Erythroblast (primary cell): ENCODE results near the gene NR1H4.
"Not testable (repeated sequence)": the region's sequence is repeated elsewhere in the genome, so short reads cannot be mapped to it uniquely, and the experiment has no call there.

ENCODE experiments used
- DNase-seq, 2 experiments: peaks; one replicate each; lab custom pipeline; 2025; lab: John Stamatoyannopoulos, UW
- GATA1 ChIP-seq: IDR thresholded peaks from 2 replicates; pipeline ENCODE4 v1.6.1; 2011; ENCODE audit warnings: low read depth, mild to moderate bottlenecking, control low read depth, low read length, moderate library complexity
- POLR2A ChIP-seq: IDR thresholded peaks from 2 replicates; pipeline ENCODE4 v1.6.1; 2011; ENCODE audit warnings: mild to moderate bottlenecking, low read length

The NR1H4 gene

DNA sequence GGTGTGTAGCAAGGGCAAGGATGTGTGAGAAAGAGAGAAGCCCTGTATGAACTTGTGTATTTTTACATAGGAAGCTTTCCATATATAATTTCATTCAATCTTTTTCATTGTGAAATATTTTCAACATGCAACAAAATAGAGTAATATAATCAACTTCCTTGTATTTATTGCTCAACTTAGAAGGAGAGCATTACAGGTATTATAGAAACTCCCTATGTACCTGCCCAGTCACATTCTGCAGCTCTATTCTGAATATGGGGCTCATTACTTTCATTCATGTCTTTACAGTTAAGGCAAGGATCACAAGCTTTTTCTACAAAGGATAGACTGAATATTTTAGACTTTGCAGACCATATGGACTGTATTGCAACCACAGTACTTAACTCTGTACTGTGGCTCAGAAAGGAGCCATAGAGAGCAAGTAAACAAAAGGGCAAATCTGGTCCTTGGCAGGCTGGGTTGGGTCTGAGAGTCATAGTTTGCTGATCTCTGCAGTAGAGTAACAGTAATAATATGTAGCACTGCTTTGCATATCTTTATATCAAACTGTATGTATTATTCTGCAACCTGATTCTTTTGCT is 11.3 kb downstream of the NR1H4 start:
- TF ChIP-seq GATA1 (no peak), POLR2A (no peak)
- DNase-seq: no peak

DNA sequence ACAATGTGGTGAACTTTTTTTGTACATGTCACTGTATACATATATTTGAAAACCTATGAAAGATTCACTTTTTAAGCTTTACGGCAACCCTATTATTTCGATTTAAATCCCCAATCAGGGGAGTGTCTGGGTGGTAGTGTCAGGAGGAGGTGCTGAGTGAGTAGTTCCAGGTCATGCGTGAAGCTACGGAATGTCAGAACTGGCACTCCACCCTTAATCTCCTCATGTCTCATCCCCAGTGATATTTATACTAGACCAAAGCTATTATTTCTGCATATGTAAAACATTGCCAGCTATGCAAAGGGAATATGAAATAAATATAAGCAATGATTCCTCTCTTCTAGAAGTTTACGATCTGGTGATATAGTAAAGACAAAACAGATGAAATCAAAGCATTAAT is 12.3 kb downstream of the NR1H4 start:
- no peak for TF ChIP-seq GATA1
- no peak for TF ChIP-seq POLR2A

DNA sequence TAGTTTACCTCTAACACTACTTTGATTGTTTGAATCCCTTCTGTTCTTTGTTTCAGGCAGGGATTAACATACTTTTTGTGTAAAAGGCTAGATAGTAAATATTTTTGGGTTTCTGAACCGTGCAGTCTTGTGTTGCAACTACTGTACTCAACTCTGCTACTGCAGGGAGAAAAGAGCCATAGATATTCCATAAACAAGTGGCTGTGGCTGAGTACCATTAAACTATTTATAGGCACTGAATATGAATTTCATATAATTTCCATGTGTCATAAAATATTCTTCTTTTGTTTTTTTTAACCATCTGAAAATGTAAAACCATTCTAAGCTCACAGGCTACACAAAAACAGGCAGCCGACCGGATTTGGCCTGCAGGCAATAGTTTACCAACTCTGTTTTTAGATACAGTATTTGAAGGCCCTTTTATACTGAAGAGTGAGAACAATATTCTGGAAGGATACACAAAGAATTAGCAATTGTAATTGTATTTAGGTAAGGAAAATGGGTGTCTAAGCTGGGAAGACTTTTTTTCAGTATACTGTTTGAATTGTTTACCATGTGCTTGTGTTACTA is 15.7 kb downstream of the NR1H4 start:
- no peak for DNase-seq
- TF ChIP-seq GATA1 (no peak), POLR2A (no peak)

More for the DNA sequence above, 12.3 kb downstream of the NR1H4 start:
- no peak for DNase-seq

DNA sequence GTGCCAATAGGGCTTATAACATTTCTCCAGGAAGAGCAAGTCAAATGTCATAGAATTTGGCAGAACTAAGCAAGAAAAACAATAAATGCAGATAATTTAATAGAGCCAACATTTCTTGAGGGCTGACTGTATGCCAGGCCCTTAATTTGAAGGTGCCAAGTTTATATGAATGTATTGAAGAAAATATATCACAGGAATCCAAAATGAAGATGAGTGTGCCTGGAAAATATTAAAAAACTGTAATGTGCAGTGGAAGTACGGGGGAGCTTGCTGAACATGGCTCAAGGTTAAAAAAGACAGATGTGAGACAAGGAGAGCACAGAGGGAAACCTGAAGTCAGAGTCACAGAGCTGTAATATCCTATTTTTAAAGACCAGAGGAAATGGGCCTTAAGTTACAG is 16.4 kb downstream of the NR1H4 start:
- TF ChIP-seq GATA1 (no peak), POLR2A (no peak)

DNA sequence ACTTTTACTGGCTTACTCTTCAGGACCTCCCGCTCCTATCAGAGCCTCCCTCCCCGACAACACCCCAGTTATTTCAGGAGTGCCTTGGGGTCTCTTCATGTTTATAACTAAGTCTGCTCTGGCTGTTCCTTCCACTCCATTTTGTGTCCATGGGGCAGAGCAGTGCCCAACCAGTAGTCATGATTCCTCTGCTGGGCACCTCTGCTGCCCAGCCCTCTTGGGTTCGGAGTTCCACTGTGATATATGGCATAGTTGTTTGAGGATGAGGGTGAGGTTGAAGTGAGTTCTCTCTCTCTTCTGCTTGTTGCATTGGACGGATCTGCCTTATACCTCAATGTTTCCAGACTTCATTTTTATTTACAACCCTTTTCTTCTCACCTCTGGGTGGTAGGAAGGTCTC is 17.4 kb downstream of the NR1H4 start:
- DNase-seq: no peak
- TF ChIP-seq GATA1 (no peak), POLR2A (no peak)

More for the DNA sequence above, 16.4 kb downstream of the NR1H4 start:
- DNase-seq: no peak

DNA sequence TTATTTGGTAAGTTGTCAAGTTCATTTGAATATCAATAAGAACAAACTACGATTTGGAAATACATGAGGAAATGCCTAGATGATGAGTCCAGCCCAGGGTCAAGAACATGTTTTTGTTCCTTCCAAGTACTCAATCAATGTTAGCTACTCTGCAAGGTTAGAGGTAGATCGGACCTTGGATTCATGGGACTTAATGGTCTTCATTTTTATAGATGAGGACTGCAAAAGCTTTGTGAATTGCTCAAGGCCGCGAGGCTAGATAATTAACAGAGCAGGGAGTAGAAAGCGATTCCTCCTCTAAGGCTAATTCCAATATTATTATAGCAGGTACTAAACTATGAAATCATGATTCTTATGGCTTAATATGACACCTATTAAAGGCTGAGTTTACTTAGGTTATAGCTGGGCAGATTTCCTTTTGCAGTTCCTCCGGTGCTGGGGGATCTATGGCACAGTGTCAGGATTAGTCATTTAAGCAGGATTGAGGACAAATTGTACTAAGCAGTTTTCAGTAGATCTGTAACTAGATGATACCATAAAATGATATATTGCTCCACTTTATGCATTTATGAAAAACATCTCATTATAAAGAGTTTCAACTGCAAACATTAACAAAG is 19.8 kb downstream of the NR1H4 start:
- DNase-seq: no peak

DNA sequence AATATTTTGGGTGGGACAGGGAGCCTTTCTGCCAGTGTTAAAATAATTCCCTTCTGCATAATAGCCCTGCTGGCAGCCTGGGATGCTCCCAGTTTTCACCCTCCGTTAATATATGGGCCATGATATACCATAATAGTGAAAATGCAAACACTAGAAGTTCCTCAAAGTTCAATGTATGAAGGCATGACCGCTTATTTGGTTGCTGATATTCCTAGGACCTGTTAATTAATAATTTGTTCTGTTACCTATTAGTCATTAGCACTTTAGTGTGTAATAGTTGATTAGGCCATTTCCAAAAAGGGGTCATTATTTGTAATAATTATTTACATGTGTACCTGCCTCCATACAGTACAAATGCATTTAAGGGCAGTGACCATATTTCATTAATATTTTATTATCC is 20.4 kb downstream of the NR1H4 start:
- DNase-seq: no peak
- TF ChIP-seq POLR2A (no peak), GATA1 (no peak)

More for the DNA sequence above, 19.8 kb downstream of the NR1H4 start:
- no peak for TF ChIP-seq GATA1
- TF ChIP-seq POLR2A: no peak

DNA sequence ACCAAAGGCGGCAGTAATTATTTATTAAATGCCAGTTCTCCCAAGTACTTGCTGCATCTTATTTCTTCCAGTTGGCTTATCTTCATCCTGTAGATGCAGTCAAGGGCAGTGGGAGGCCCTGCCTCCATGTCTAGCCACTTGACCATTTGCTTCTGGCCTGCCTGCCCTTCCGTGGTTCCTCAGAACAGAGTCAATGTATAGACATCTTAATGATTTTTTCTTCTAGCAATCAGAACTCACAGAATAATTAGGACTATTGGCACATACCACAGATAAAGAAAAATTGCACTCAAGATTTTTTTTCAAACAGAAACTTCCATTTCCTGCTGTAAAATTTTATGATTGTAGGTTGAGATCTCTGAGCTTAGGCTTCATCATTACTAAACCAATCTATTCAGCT is 20.9 kb downstream of the NR1H4 start:
- no peak for DNase-seq
- no peak for TF ChIP-seq GATA1
- TF ChIP-seq POLR2A: no peak

DNA sequence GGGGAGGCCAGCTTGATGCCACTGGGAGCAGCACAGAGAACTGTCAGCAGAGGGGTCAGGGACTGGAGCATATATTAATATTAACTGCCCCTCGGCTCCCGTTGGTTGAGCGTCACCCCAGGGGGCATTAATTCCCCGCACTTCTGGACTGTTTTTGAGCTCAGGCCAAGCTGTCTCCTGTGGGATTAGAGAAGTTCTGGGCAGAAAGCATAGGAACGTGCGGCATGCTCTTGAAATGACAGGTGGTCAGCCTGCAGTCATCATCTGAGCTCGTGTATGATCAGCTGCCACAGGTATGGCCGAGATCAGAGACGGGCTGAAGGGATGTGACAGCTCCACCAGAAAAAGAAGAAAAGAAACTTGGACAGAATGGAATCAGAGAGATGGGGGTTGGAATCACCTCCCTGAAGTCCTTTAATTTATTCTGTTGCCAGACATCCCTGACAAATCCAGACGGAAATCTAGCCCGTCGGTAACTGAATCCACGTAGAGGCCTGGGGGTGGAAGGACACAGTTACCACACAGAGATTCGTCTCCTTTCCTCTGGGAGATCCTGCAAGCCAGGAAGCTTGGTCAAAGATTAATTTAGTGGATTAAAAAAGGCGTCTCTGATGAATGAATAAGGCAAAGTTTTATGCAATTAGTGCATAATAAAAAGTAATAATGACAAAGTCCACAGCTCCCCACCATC is 23.6 kb downstream of the NR1H4 start:
- DNase-seq: no peak
- TF ChIP-seq GATA1 (no peak), POLR2A (no peak)

DNA sequence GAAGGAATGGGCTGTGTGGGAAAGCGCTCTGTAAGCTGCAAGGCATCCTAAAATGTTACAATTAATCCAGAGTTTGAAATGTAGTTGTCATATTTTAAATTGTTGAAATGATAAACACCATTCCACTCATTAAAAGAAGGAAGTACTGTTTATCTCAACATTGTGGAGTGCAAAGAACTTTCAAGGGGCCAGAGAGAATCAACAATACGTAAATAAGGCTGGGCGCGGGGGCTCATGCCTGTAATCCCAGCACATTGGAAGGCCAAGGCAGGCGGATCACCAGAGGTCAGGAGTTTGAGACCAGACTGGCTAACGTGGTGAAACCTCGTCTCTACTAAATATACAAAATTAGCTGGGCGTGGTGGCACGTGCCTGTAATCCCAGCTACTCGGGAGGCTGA is 24.5 kb downstream of the NR1H4 start:
- DNase-seq: no peak
- TF ChIP-seq GATA1 (no peak), POLR2A (no peak)

DNA sequence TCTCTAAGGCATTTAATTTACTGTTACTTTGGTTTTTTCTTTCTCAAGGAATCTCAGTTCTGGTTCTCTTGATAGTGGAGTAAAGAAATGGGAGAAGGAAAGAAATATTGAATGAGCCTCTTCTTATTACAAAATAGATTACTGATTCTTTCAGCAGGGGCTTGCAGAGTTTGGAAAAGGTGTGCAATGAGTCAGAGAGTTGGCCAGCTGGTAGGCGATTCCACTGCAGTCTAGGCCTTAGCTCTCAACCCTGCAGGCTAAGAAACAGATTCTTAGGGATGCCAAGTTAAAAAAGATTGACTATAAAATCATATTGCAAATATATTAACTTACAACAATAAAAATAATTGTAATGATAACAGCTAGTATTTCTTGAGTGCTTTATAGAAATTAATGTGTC is 25.8 kb downstream of the NR1H4 start:
- no peak for DNase-seq
- TF ChIP-seq GATA1 (no peak), POLR2A (no peak)

DNA sequence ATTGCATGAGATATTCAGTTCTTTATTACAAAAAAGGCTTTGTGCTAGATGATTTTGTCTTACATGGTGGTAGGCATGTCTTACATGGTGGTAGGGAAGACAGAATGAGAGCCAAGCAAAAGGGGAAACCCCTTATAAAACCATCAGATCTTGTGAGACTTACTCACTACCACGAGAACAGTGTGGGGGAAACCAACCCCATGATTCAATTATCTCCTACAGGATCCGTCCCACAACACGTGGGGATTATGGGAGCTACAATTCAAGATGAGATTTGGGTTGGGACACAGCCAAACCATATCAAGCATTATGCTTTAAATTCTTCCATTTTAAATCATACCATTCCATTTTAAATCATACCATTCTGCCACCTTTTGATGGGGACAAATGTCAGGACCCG is 29.1 kb downstream of the NR1H4 start:
- DNase-seq: not testable (repeated sequence)

DNA sequence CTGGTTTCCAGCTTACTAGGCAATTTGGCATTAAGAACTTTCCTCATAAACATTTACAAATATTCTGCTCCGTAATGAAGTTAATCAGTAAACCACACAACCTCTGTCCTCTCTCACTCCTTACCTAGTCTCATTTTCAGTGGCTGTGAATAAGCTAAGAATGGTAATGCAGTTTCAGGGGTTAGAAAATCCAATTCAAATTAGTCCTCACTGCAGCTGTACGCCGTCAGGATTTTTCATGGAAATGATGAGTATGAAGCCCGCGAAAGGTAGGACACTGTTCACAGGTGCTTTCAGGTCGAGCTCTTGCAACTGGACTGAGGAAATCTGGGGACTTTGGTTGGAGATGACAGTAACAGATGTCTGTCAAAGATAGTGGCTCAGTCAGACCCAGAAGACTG is 29.6 kb downstream of the NR1H4 start:
- no peak for TF ChIP-seq POLR2A
- no peak for TF ChIP-seq GATA1
- no peak for DNase-seq

DNA sequence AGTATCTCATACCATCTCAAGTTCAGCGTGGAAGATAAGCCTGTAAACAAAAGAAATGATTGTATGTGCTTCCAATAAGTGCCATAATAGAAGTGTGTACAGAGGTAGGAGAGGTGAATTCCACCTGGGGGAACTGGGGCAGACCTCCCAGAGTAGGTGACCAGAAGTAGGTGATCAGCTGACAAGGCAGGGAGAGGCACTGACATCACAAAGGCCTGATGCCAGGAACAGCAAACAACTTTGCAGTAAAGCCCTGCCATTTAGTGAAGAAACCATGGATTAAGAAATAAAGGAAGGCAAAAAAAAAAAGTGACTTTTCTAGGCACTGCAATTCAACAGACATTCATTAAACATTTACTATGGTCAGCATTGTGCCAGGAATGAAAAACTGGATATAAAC is 31.1 kb downstream of the NR1H4 start:
- no peak for DNase-seq
- TF ChIP-seq GATA1 (no peak), POLR2A (no peak)
